GM21528 (cell line): ENCODE data around the gene ACAA1.
"Not testable (repeated sequence)": the region's sequence is repeated elsewhere in the genome, so short reads cannot be mapped to it uniquely, and the experiment has no call there.

Experiments
- ATAC-seq: cut with Tn5 transposase; IDR thresholded peaks from one replicate; pipeline ENCODE4 v1.9.1; 2021; ENCODE audit warnings: mild to moderate bottlenecking, moderate library complexity; ENCODE audit not compliant: unreplicated experiment, low FRiP score

ACAA1 gene

GRCh38 chr3:38108649-38109579, 28.0 kb downstream of the ACAA1 start:
- ATAC-seq = no peak

GRCh38 chr3:38107911-38108648, 28.8 kb downstream of the ACAA1 start:
- ATAC-seq = no peak

GRCh38 chr3:38105525-38105924, 31.4 kb downstream of the ACAA1 start:
- ATAC-seq = no peak

GRCh38 chr3:38102444-38102814, 34.5 kb downstream of the ACAA1 start:
- ATAC-seq = no peak

GRCh38 chr3:38101811-38102443, 35.0 kb downstream of the ACAA1 start:
- no peak for ATAC-seq

- ATAC-seq = no peak
Measured at GRCh38 chr3:38100498-38100897, 36.4 kb downstream of the ACAA1 start.

- no peak for ATAC-seq
Measured at GRCh38 chr3:38099518-38099917, 37.4 kb downstream of the ACAA1 start.

GRCh38 chr3:38098376-38098723, 38.6 kb downstream of the ACAA1 start:
- ATAC-seq = no peak

- no peak for ATAC-seq
Measured at GRCh38 chr3:38097446-38098375, 39.2 kb downstream of the ACAA1 start.

- no peak for ATAC-seq
Measured at GRCh38 chr3:38095669-38096483, 41.1 kb downstream of the ACAA1 start.

- ATAC-seq = no peak
Measured at GRCh38 chr3:38094999-38095398, 41.9 kb downstream of the ACAA1 start.

- no peak for ATAC-seq
Measured at GRCh38 chr3:38090453-38090852, 46.5 kb downstream of the ACAA1 start.

GRCh38 chr3:38089163-38089562, 47.8 kb downstream of the ACAA1 start:
- ATAC-seq = no peak

- no peak for ATAC-seq
Measured at GRCh38 chr3:38088126-38089078, 48.5 kb downstream of the ACAA1 start.

GRCh38 chr3:38087278-38087677, 49.6 kb downstream of the ACAA1 start:
- not testable (repeated sequence) for ATAC-seq

GRCh38 chr3:38086496-38086895, 50.4 kb downstream of the ACAA1 start:
- ATAC-seq = no peak

- ATAC-seq = no peak
Measured at GRCh38 chr3:38085943-38086324, 51.0 kb downstream of the ACAA1 start.

GRCh38 chr3:38085311-38085942, 51.5 kb downstream of the ACAA1 start:
- ATAC-seq = no peak
